Esophagus muscularis mucosa (tissue), 4 donors: Measurements from ENCODE around the gene MYCBP2. TPM values are rescaled to one million over a fixed set of nuclear protein-coding genes. Genes with fewer than 3 reads are reported as not detected.

Experiments used
- DNase-seq: peaks from one replicate; pipeline ENCODE4 v3.0.0-alpha.2; 2017; ENCODE audit errors: extremely low spot score
- H3K27ac ChIP-seq, 4 donors: fragments of 200-600 bp; sonication (generic); replicated peaks in 1 of 4; 1 replicate in 3 of 4; 2 replicates in 1 of 4; pipeline ENCODE4 v1.5.1; 2016 to 2019; ENCODE audit warnings: mild to moderate bottlenecking in 1 of 4
- H3K27me3 ChIP-seq, 4 donors: fragments of 200-600 bp; sonication (generic); one replicate each; pipeline versions ENCODE4 v1.5.1 to v1.6.0; 2016 to 2019
- H3K36me3 ChIP-seq, 4 donors: fragments of 200-600 bp; sonication (generic); one replicate each; pipeline ENCODE4 v1.5.1; 2016 to 2019
- H3K4me1 ChIP-seq, 4 donors: fragments of 200-600 bp; sonication (generic); one replicate each; pipeline ENCODE4 v1.5.1; 2016 to 2019
- H3K4me3 ChIP-seq, 4 donors: fragments of 200-600 bp; sonication (generic); 1 replicate in 2 of 4; 2 replicates in 2 of 4; pipeline ENCODE4 v1.5.1; 2016 to 2019; ENCODE audit warnings: mild to moderate bottlenecking in 4 of 4, moderate library complexity in 1 of 4
- H3K9me3 ChIP-seq, 4 donors: fragments of 200-600 bp; sonication (generic); 1 replicate in 3 of 4; 2 replicates in 1 of 4; pipeline ENCODE4 v1.5.1; 2016 to 2019
- CTCF ChIP-seq, 3 experiments: fragments of 200-600 bp in 2 of 3; fragments of 450-650 bp in 1 of 3; sonication (generic) in 2 of 3; IDR thresholded peaks; one replicate each; pipeline ENCODE4 v1.5.1; 2017 to 2019; ENCODE audit warnings: antibody characterized with exemption in 3 of 3, mild to moderate bottlenecking in 2 of 3, moderate library complexity in 1 of 3
- EP300 ChIP-seq: sonication (generic); formaldehyde crosslinking; IDR thresholded peaks from one replicate; pipeline ENCODE4 v1.6.1; 2017; ENCODE audit warnings: antibody characterized with exemption
- POLR2A ChIP-seq: fragments of 450-650 bp; IDR thresholded peaks from one replicate; pipeline ENCODE4 v1.6.1; 2017; ENCODE audit warnings: antibody characterized with exemption, moderate library complexity, mild to moderate bottlenecking, low read depth
- POLR2AphosphoS5 ChIP-seq, 2 donors: sonication (generic); formaldehyde crosslinking; IDR thresholded peaks; one replicate each; pipeline ENCODE4 v1.6.1; 2017; ENCODE audit warnings: antibody characterized with exemption in 2 of 2
- WGBS: methylation state at CpG from one replicate; pipeline ENCODE4 v1.1.5; 2018; 5-methylcytosine and 5-hydroxymethylcytosine counted together
- intact Hi-C: fragments of 100-400 bp; cut with DNase I; formaldehyde crosslinking; loops from one replicate; pipeline ENCODE4 v1.15.1; 2023
- total RNA-seq, 4 donors: library from RNA; depleted of rRNA; stranded (reverse); fragments of >200 nt; gene quantifications; one replicate each; pipeline versions ENCODE4 v1.1.0 to v1.2.1, GENCODE V29; 2016

The MYCBP2 gene
- total RNA-seq, 4 donors from 2014 or later, result 96.1 to 117 (median 108) TPM

GRCh38 chr13:77306458-77306857 lies 20.4 kb downstream of the MYCBP2 start:
- Histone ChIP-seq H3K9me3 (no peaks in the 10 kb centered on the region), H3K4me1 (peaks cover 23 to 59% (median 43%) of the 10 kb centered on the region in 4 donors), H3K36me3 (no peaks in the 10 kb centered on the region), H3K27ac (peak overlapping the region in 1 of 4 donors; percentile 1), H3K4me3 (no peak overlapping the region), H3K27me3 (no peaks in the 10 kb centered on the region)
- no peak for DNase-seq
- intact Hi-C loops, result no loop called here
- TF ChIP-seq POLR2AphosphoS5 (IDR thresholded peaks at IDR 0.05), result no peak
- TF ChIP-seq POLR2A, result no peak
- no peak for TF ChIP-seq CTCF (IDR thresholded peaks at IDR 0.05)
- no peak for TF ChIP-seq EP300

GRCh38 chr13:77305266-77305665 lies 21.6 kb downstream of the MYCBP2 start:
- Histone ChIP-seq H3K9me3 (no peaks in the 10 kb centered on the region), H3K36me3 (no peaks in the 10 kb centered on the region), H3K27me3 (no peaks in the 10 kb centered on the region), H3K27ac (no peak overlapping the region), H3K4me1 (peaks cover 24 to 59% (median 38%) of the 10 kb centered on the region in 4 donors), H3K4me3 (no peak overlapping the region)
- no peak for DNase-seq
- intact Hi-C loops, result no loop called here
- TF ChIP-seq CTCF (IDR thresholded peaks at IDR 0.05), result no peak
- TF ChIP-seq POLR2AphosphoS5 (IDR thresholded peaks at IDR 0.05), result no peak
- no peak for TF ChIP-seq POLR2A
- no peak for TF ChIP-seq EP300

GRCh38 chr13:77300176-77301037 lies 26.5 kb downstream of the MYCBP2 start:
- no peak for DNase-seq
- H3K27ac ChIP-seq, result peak overlapping the region in 3 of 4 donors; percentile 16 to 33 (median 26)
- intact Hi-C loops, result no loop called here
- peaks cover 12 to 53% (median 33%) of the 10 kb centered on the region in 4 donors for H3K4me1 ChIP-seq
- H3K36me3 ChIP-seq, result peaks cover 0 to 9% (median 4%) of the 10 kb centered on the region in 4 donors
- TF ChIP-seq CTCF (IDR thresholded peaks at IDR 0.05), result no peak
- no peak for TF ChIP-seq EP300
- no peak for TF ChIP-seq POLR2A
- no peak for TF ChIP-seq POLR2AphosphoS5 (IDR thresholded peaks at IDR 0.05)
- H3K4me3 ChIP-seq, result no peak overlapping the region
- no peaks in the 10 kb centered on the region for H3K9me3 ChIP-seq
- no peaks in the 10 kb centered on the region for H3K27me3 ChIP-seq
- WGBS, result 63% methylated on average over 5 of the region's 5 CpGs

- 30% methylated on average over 1 of the region's 1 CpG for WGBS
- no peak for DNase-seq
- Histone ChIP-seq H3K9me3 (no peaks in the 10 kb centered on the region), H3K4me1 (peaks cover 12 to 53% (median 31%) of the 10 kb centered on the region in 4 donors), H3K27me3 (no peaks in the 10 kb centered on the region), H3K36me3 (peaks cover 0 to 11% (median 6%) of the 10 kb centered on the region in 4 donors), H3K4me3 (no peak overlapping the region), H3K27ac (no peak overlapping the region)
- intact Hi-C loops, result no loop called here
- TF ChIP-seq CTCF (IDR thresholded peaks at IDR 0.05) (no peak), POLR2A (no peak), EP300 (no peak), POLR2AphosphoS5 (IDR thresholded peaks at IDR 0.05) (no peak)
These were observed 27.3 kb downstream of the MYCBP2 start for GRCh38 chr13:77299587-77299986.
